GM12892 (cell line): ENCODE data around the gene CIC.

Source experiments
- DNase-seq: peaks from one replicate; pipeline ENCODE4 v3.0.0; 2011; ENCODE audit not compliant: insufficient read length
- FAIRE-seq: peaks from 2 replicates; lab custom pipeline; 2011; peaks lifted over from hg19 to GRCh38; lab: Jason Lieb, UNC
- POLR2A ChIP-seq: IDR thresholded peaks from 2 replicates; pipeline ENCODE4 v1.6.1; 2011; ENCODE audit warnings: low read depth, low read length, control low read depth
- POLR2AphosphoS5 ChIP-seq: IDR thresholded peaks from 2 replicates; pipeline ENCODE4 v1.6.1; 2011; ENCODE audit warnings: low read depth, low read length, control low read depth
- TAF1 ChIP-seq: IDR thresholded peaks from 2 replicates; pipeline ENCODE4 v1.6.1; 2011; ENCODE audit warnings: low read depth, mild to moderate bottlenecking, control low read depth, low read length, borderline replicate concordance

CIC gene

DNA sequence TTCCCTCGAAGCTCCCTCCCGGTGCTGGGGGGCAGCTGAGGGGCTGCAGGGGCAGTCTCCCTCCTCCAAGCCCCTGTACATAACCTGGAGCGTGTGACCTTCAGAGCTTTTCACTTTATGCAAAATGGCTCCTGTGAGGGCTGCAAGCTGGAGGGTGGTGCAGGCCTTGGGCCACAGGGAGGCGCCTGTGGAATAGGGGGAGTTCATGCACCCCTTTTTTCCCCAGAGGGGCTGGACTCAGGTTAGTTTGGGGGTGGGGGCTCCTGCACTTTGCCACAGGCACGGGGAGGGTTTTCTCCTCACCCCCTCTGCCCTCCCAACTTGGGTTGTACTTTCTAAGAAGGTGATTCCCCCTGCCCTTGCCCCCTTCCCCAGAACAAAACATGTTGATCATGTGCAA lies 26.3 kb downstream of the CIC start:
- TF ChIP-seq TAF1 (no peak), POLR2A (no peak), POLR2AphosphoS5 (no peak)
- FAIRE-seq (no peak), DNase-seq (no peak)

DNA sequence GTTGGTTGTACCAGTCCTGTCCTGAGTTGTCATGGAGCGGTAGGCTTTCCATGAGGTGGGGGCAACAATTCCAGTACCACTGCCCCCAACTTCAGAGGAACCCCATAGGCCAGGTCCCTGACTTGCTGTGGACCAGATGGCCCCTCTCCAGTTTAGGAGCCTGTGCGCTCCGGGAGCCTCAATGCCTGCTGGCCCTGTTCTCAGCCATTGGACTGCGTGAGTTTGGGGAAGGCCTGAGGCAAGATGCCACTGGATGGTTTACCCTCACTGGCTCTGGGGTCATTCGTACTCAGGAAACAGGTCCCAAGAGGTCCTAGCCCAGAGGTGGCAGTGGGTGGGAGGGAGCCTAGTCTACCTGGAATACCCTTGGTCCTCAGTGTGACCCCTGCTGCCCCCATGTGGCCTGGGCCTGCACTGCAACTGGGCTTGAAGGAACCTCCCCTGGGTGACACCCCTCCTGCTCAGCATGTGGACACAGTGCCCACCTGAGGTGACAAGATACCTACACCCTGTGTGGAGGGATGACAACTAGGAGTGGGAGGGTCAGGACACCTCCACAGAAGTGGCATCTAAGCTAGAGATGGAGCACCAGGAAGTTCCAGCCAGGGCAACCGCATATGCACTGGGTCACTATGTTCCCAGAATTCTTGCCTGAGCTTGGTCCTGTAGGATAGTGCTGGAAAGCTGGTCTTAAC lies 26.9 kb downstream of the CIC start:
- FAIRE-seq (peak; percentile 91), DNase-seq (peak; percentile 89)
- TF ChIP-seq POLR2A (no peak; the same call in 1 of the 2 replicates), POLR2AphosphoS5 (peak; percentile 27; the same call in 1 of the 2 replicates), TAF1 (no peak)

DNA sequence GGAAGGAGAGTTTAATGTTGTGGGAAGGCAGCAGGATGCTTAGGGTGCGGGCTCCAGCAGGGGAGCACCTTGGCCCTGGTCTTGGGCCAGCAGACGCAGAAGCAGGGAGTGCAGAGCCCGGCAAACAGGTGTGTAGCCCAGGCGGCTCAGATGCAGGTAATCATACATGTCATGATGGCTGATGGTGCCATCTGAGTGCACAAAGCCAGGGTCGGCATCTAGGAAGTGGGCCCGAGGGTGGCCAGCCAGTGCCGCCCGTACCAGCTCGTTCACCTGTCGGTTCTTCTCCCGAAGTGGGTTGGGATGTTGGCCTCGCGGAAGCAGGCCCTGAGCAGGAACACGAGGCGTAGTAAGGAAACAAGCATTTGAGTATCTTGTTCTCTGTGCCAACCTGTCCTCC lies 28.0 kb downstream of the CIC start:
- FAIRE-seq (no peak), DNase-seq (no peak)
- no peak for TF ChIP-seq TAF1
- no peak for TF ChIP-seq POLR2A
- no peak for TF ChIP-seq POLR2AphosphoS5

DNA sequence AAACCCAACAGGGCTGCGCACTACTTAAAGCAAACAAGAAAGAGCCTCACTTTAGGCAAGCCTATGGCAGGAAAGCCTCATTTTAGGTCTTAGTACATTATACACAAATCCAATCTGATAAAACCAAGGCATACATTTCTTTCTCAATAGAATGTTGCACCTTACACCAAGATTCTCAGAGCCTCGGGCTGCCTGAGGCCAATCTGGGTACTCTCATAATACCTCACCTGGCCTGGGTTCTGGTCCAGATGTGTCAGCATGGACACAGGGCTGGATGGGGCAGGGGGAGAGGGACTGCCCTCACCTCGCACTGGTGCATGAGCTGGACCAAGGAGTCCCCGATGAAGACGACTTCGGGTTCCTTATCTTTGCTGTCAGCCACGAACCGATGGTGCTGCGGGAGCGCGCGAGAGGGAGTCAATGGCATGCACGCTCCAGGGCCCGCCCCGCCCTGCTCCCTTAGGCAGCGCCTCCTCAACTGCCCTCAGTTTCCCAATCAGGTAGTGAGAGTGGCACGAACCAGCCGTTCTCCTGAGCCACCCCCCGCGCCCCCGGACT lies 32.7 kb downstream of the CIC start, which contains the start of gene PRR19:
Gene PRR19, plus strand, starts transcription at position 487 of the 558 bp plus-strand sequence. CDS start 7,453 bp downstream, outside the sequence.
- no peak for DNase-seq
- FAIRE-seq, result no peak
- TF ChIP-seq POLR2AphosphoS5 (no peak), TAF1 (no peak), POLR2A (no peak)

DNA sequence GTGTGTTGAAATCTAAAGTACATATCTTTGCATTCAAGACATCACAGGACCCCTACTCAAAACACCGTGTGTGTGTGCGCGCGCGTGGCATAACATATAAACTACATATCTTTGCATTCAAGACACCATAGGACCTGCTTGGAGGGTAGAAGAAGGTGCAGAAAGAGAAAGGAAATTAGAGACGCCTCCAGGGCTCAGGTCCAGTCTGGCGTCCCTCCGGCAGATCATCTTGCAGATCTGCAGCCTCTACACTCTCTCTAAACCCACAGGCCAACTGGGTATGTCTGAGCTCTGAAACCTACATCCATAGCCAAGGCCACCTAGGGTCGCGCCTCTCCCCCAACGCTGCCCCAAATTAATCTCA lies 34.0 kb downstream of the CIC start:
- no peak for FAIRE-seq
- no peak for DNase-seq
- TF ChIP-seq POLR2AphosphoS5, result no peak
- TF ChIP-seq POLR2A, result no peak
- TF ChIP-seq TAF1, result no peak

DNA sequence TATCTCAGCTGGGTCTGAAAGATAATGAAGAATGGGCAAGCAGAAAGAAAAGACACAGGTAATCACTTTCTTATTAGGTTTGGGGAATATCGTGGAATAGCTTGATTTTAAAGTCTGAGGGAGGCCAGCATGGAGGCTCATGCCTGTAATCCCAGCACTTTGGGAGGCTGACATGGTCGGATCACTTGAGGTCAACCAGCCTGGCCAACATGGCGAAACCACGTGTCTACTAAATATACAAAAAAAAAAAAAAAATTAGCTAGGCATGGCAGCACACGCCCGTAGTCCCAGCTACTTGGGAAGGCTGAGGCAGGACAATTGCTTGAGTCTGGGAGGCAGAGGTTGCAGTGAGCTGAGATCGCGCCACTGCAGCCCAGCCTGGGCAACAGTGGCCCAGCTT lies 34.8 kb downstream of the CIC start:
- no peak for TF ChIP-seq POLR2A
- no peak for TF ChIP-seq TAF1
- no peak for TF ChIP-seq POLR2AphosphoS5
- FAIRE-seq (no peak), DNase-seq (no peak)

DNA sequence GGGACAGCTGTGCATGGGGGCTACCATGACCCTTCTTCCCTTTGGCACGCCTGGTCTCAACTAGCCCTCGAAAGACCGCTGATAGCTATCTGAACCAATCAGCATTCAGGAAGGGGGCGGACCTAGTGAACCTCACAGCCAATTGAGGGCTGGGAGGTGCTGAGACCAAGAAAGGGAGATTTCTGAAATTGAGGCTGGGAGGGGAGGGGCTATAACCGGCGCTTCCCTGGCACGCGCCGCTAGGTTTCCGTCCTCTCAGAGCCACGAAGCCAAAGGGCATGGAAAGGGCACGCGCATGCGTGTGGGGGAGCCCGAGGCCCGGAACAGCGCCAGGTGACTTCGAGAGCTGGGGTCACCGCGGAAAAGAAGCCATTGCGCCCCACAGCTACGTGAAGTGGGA lies 37.6 kb downstream of the CIC start:
- DNase-seq, result no peak
- no peak for FAIRE-seq
- TF ChIP-seq POLR2AphosphoS5, result no peak
- no peak for TF ChIP-seq POLR2A

DNA sequence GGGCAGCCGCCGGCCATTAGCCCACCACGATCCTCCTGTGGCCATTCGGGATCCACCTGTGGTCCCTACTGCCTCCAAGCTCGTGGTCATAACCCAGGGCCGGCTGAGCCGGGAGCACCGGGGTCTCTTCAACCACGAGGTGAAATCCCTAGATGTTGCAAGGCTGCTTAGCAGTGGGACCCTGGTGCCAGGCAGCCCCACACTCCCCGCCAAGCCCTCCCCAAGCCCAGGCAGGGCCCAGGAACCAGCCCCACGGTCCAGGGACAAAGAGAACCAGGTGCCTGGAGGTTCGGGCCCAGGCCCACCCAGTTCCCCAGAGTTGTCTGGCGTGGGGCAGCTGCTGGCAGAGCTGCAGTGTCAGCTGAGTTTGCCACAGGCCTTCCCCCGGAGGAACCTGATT lies 40.6 kb downstream of the CIC start:
- FAIRE-seq (no peak), DNase-seq (no peak)
- TF ChIP-seq POLR2AphosphoS5, result no peak
- no peak for TF ChIP-seq TAF1
- TF ChIP-seq POLR2A, result no peak

DNA sequence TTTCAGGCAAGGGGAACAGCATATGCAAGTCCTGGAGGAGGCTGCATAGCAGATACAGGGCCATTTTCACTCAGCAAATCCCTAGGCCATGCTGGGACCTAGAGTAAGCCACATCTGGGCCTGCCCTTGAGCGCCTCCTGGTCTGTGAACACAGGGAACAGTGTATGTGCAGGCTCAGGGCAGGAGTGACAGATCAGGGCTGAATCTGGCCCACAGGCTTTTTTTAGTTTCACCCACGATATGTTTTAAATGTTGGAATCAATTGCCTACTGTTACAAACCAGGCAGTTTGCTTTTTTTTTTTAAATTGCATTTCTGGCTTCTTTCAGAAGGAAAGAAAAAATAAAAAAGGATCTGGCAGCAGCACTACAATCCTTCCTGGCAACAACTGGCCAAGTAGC lies 42.6 kb downstream of the CIC start:
- DNase-seq (no peak), FAIRE-seq (no peak)
- TF ChIP-seq POLR2AphosphoS5 (no peak), POLR2A (no peak), TAF1 (no peak)

DNA sequence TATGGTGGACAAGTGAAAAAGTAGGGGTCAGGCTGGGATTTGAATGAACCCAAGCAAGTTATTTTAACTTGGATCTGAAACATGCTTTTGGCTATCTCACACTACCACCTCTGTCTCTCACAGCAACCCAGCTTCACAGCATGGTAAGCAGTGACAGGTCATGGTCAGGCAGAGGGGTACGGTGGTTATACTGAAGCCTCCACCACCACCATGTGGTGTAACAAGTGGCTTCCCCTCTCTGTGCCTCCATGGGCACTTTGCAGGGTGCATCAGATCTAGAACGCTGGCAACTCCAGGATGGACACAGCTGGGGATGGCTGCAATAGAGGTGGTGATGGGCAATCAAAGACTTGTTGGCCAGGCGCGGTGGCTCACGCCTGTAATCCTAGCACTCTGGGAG lies 43.3 kb downstream of the CIC start:
- TF ChIP-seq POLR2A, result no peak
- TF ChIP-seq POLR2AphosphoS5, result no peak
- TF ChIP-seq TAF1, result no peak
- FAIRE-seq (no peak), DNase-seq (no peak)

DNA sequence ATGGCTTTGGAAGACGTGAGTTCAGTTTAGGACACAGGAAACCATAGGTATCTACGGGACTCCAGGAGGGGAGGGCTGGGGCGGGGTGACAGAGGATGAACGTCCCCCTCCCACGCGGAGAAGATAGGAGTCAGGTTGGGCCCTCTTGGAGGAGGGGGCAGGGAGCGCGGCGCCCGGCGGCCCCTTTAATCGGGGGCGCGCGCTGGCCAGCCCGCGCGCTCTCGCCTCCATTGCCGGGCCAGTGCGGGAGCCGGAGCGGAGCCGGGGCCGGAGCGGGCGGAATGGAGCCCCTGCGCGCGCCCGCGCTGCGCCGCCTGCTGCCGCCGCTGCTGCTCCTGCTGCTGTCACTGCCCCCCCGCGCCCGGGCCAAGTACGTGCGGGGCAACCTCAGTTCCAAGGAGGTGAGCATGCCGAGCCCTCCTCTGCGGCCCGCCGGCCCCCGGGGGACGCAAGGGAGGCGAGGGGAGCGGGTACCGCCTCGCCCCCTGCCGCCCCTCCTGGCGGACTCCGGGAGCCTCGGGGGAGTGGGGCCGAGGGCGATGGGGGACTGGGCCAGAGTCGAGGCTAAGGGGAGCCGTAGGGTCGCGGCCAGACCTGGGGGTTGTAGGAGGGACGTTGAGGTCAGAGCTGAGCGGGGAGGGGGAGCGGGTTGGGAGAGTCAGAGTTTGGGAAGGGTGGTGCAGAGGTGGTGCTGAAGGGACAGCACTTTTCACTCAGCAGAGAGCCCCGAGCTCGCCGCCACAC lies 44.2 kb downstream of the CIC start, which contains the start of gene TMEM145:
Gene TMEM145, plus strand, starts transcription at position 214 of the 744 bp plus-strand sequence. Its CDS starts 68 bp downstream, at position 282.
- FAIRE-seq (no peak), DNase-seq (peak; percentile 69)
- TF ChIP-seq POLR2A (no peak), POLR2AphosphoS5 (no peak), TAF1 (no peak)
